HepG2 (cell line): ENCODE measurements around the gene CACNA1F. TPM values are rescaled to one million over a fixed set of nuclear protein-coding genes. Genes with fewer than 3 reads are reported as not detected.

Experiments
- ATAC-seq: fragments of 200-7000 bp; cut with Tn5 transposase; 3 replicates; pipeline ENCODE4 v1.9.1; 2020; ENCODE audit warnings: mild to moderate bottlenecking, moderate library complexity
- BruUV-seq: library from RNA; stranded (reverse); fragments of 400-500 nt; replicated peaks from 2 replicates; lab custom pipeline; 2021; lab: Mats Ljungman, UMichigan
- CTCF ChIA-PET: fragments of 300-600 bp; formaldehyde crosslinking; extraction: SDS; loops from one replicate; lab custom pipeline; 2021; ENCODE audit warnings: low total read pairs, inconsistent platforms, low intra/inter-chr PET ratio; lab: Yijun Ruan, JAX
- POLR2A ChIA-PET: fragments of 350-600 bp; sonication (Branson Sonifier 250); formaldehyde crosslinking; loops from one replicate; lab custom pipeline; 2020; ENCODE audit warnings: antibody characterized with exemption, inconsistent platforms; lab: Yijun Ruan, JAX
- DNase-seq: peaks from one replicate; pipeline ENCODE4 v3.0.0-alpha.2; 2015; ENCODE audit warnings: low spot score
- FAIRE-seq: peaks from 3 replicates; lab custom pipeline; 2011; peaks lifted over from hg19 to GRCh38; lab: Jason Lieb, UNC
- H2AFZ ChIP-seq: one replicate; pipeline ENCODE4 v1.6.1; 2011; ENCODE audit warnings: low read length, inconsistent platforms
- H3K27ac ChIP-seq: fragments of 300-600 bp; 3 replicates; pipeline ENCODE4 v1.8.0; 2011; ENCODE audit warnings: mixed run types, mild to moderate bottlenecking, mixed read lengths, low read length, inconsistent platforms; ENCODE audit not compliant: insufficient read depth; ENCODE audit errors: extremely low read length
- H3K27me3 ChIP-seq, 2 experiments: fragments of 200-600 bp in 1 of 2; 2 replicates in 1 of 2; 3 replicates in 1 of 2; pipeline versions ENCODE4 v1.6.0 to v1.8.0; 2011; ENCODE audit warnings: low read length in 2 of 2, mild to moderate bottlenecking in 2 of 2, moderate library complexity in 2 of 2, inconsistent platforms in 1 of 2; ENCODE audit not compliant: insufficient read depth in 2 of 2, control insufficient read depth in 1 of 2
- H3K36me3 ChIP-seq, 2 experiments: fragments of 200-600 bp in 1 of 2; replicated peaks in 1 of 2; 2 replicates in 1 of 2; 3 replicates in 1 of 2; pipeline versions ENCODE4 v1.5.1 to v1.8.0; 2011; ENCODE audit warnings: low read length in 2 of 2, inconsistent platforms in 1 of 2; ENCODE audit not compliant: insufficient read depth in 2 of 2, control insufficient read depth in 1 of 2
- H3K4me1 ChIP-seq: 2 replicates; pipeline ENCODE4 v1.5.1; 2012; ENCODE audit warnings: low read length, inconsistent platforms; ENCODE audit not compliant: insufficient read depth
- H3K4me2 ChIP-seq: 2 replicates; pipeline ENCODE4 v1.6.0; 2011; ENCODE audit warnings: low read depth, low read length, inconsistent platforms
- H3K4me3 ChIP-seq, 3 experiments: fragments of 200-600 bp in 1 of 3; sonication (generic), shearing (Covaris generic) in 1 of 3; replicated peaks in 1 of 3; 2 replicates each; pipeline ENCODE4 v1.5.1; 2011 to 2016; ENCODE audit warnings: low read length in 3 of 3, inconsistent platforms in 2 of 3, low read depth in 2 of 3, mild to moderate bottlenecking in 2 of 3, control low read depth in 1 of 3, mixed read lengths in 1 of 3; ENCODE audit not compliant: insufficient read depth in 1 of 3
- H3K79me2 ChIP-seq: one replicate; pipeline ENCODE4 v1.6.1; 2011; ENCODE audit warnings: low read length, inconsistent platforms; ENCODE audit not compliant: insufficient read depth
- H3K9ac ChIP-seq: 2 replicates; pipeline ENCODE4 v1.6.0; 2011; ENCODE audit warnings: mild to moderate bottlenecking, low read depth, low read length, inconsistent platforms; ENCODE audit not compliant: insufficient read depth
- H3K9me3 ChIP-seq: 2 replicates; pipeline ENCODE4 v1.5.1; 2012; ENCODE audit warnings: mild to moderate bottlenecking, low read length
- H4K20me1 ChIP-seq: 2 replicates; pipeline ENCODE4 v1.6.0; 2011; ENCODE audit warnings: inconsistent platforms, mild to moderate bottlenecking, low read length, moderate library complexity; ENCODE audit not compliant: insufficient read depth
- CCDC6 ChIP-seq: sonication (generic); formaldehyde crosslinking; IDR thresholded peaks from 2 replicates; pipeline ENCODE4 v1.8.1; 2022; ENCODE audit warnings: mild to moderate bottlenecking, missing genetic modification reagents, moderate library complexity
- MIER3 ChIP-seq: IDR thresholded peaks from 2 replicates; pipeline ENCODE4 v1.6.1; 2016; ENCODE audit warnings: missing compliant biosample characterization, borderline replicate concordance
- PRMT3 ChIP-seq: sonication (generic); formaldehyde crosslinking; IDR thresholded peaks from 2 replicates; pipeline ENCODE4 v1.8.1; 2022; ENCODE audit warnings: low read depth, mild to moderate bottlenecking, moderate library complexity, missing genetic modification reagents, borderline replicate concordance
- RBM22 ChIP-seq: fragments of 200-400 bp; formaldehyde crosslinking; optimal IDR thresholded peaks from 2 replicates; pipeline ENCODE3; 2017; ENCODE audit warnings: mild to moderate bottlenecking, low read length, moderate library complexity
- SSRP1 ChIP-seq: IDR thresholded peaks from 2 replicates; pipeline ENCODE4 v1.6.1; 2016; ENCODE audit warnings: control low read depth
- ZBTB8A ChIP-seq: sonication (generic); formaldehyde crosslinking; IDR thresholded peaks from 2 replicates; pipeline ENCODE4 v1.4.0; 2020; ENCODE audit warnings: mild to moderate bottlenecking, low read depth, missing genetic modification reagents, borderline replicate concordance
- ZNF326 ChIP-seq: sonication (generic); formaldehyde crosslinking; IDR thresholded peaks from 2 replicates; pipeline ENCODE4 v1.4.0; 2020; ENCODE audit warnings: missing genetic modification reagents, borderline replicate concordance
- ZNF367 ChIP-seq: sonication (generic); formaldehyde crosslinking; IDR thresholded peaks from 2 replicates; pipeline ENCODE4 v1.4.0; 2020; ENCODE audit warnings: missing genetic modification reagents, borderline replicate concordance
- ZNF432 ChIP-seq: sonication (generic); formaldehyde crosslinking; IDR thresholded peaks from 2 replicates; pipeline ENCODE4 v1.5.0; 2020; ENCODE audit warnings: missing genetic modification reagents, mild to moderate bottlenecking, borderline replicate concordance
- ZNF468 ChIP-seq: sonication (generic); formaldehyde crosslinking; IDR thresholded peaks from 2 replicates; pipeline ENCODE4 v1.8.0; 2022; ENCODE audit warnings: mild to moderate bottlenecking, moderate library complexity, missing genetic modification reagents
- ZSCAN31 ChIP-seq: sonication (generic); formaldehyde crosslinking; IDR thresholded peaks from 2 replicates; pipeline ENCODE4 v1.5.0; 2020; ENCODE audit warnings: low read depth, mild to moderate bottlenecking, missing genetic modification reagents
- WGBS: methylation state at CpG from one replicate; pipeline ENCODE4 v1.1.6; 2017; ENCODE audit warnings: low lambda C conversion rate; 5-methylcytosine and 5-hydroxymethylcytosine counted together
- in situ Hi-C: cut with HindIII; loops from 2 replicates; pipeline ENCODE4 v1.10.0; 2017; ENCODE audit warnings: low pct_unique_long_range_greater_than_20kb; ENCODE audit not compliant: extremely low pct_ligation_motif_present
- intact Hi-C: fragments of 100-400 bp; cut with micrococcal nuclease; formaldehyde crosslinking; loops from one replicate; pipeline ENCODE4 v1.10.0; 2022; ENCODE audit not compliant: unreplicated experiment
- polyA plus RNA-seq, 8 experiments: library from polyadenylated mRNA; depleted of rRNA in 3 of 8; stranded (reverse) in 7 of 8; unstranded in 1 of 8; fragments of >200 nt; fragmentation: Illumina TruSeq in 4 of 8; extraction: Trizol in 4 of 8; gene quantifications; 2 replicates each; pipeline versions ENCODE4 v1.2.1 to v1.2.3, GENCODE V29; 2011 to 2016; ENCODE audit warnings: low read depth in 4 of 8, missing spikeins in 1 of 8, mixed read lengths in 1 of 8; ENCODE audit not compliant: insufficient read depth in 1 of 8
- total RNA-seq, 5 experiments: library from RNA; depleted of rRNA; stranded (reverse); fragments of >200 nt; fragmentation: Illumina TruSeq; extraction: Trizol; gene quantifications; 2 replicates each; pipeline ENCODE4 v1.2.3, GENCODE V29; 2016; ENCODE audit warnings: low read depth in 1 of 5

Gene CACNA1F
- total and polyA plus RNA-seq, 2 of the 13 experiments (the other 11 are each of a cell fraction or from before 2014, with no cell fraction given), result 0.03 TPM; not detected in 1

DNA sequence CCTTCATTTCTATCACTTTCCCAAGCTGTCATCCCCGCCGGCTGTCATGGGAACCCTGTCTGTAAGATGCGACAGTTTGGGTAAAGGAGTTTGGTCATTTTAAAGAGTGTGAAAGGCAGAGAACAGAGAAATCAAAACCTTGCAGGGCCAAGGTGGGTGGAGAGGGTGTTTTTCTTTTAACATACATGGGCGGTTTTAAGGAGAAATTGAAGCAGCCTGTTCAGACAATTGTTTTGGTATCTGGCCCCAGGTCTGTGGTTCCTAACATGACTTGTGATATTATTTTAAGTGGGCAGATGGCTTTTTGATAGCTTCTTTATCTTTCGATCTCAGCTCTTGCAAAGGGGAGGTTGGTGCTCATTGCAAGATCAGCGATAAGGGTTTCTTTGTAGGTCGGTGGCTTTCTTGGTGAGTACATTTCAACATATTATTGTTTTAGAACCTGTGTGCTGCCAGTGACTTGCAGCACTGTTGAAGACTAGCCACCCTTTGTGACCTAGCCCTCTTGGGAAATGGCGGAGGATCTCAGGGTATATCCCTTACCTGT lies 40.1 kb upstream of the CACNA1F start:
- H3K27me3 ChIP-seq, result no peaks in the 10 kb centered on the region; a peak in 1 of 5 replicates
- BruUV-seq, result no TSS peak
- H2AFZ ChIP-seq, result no peak overlapping the region
- CTCF ChIA-PET, result no interaction called here
- intact Hi-C loops (no loop called here), in situ Hi-C loops (no loop called here)
- DNase-seq (no peak), ATAC-seq (no peak), FAIRE-seq (no peak)
- POLR2A ChIA-PET, result interaction anchor here (0.6 to 1.2 kb wide), 2 partner anchors 50 to 82 kb away, joined by 3 read pairs; no protein-coding TSS in a partner anchor
- peaks cover 38% of the 10 kb centered on the region for H3K4me1 ChIP-seq
- H3K36me3 ChIP-seq, result no peaks in the 10 kb centered on the region
- no peak overlapping the region for H3K27ac ChIP-seq
- WGBS, result 95% methylated on average over 7 of the region's 8 CpGs
- no peaks in the 10 kb centered on the region for H3K9me3 ChIP-seq
- H3K4me3 ChIP-seq, result no peak overlapping the region
- TF ChIP-seq ZNF326, result no peak
- TF ChIP-seq SSRP1 (CRISPR knock-in tag), result no peak
- no peak for TF ChIP-seq ZNF432
- TF ChIP-seq ZSCAN31 (CRISPR knock-in tag), result no peak
- no peak for TF ChIP-seq CCDC6 (CRISPR knock-in tag)
- no peak for TF ChIP-seq ZNF367 (CRISPR knock-in tag)
- TF ChIP-seq MIER3 (CRISPR knock-in tag), result no peak
- TF ChIP-seq ZNF468 (CRISPR knock-in tag), result no peak
- peaks cover 12% of the 10 kb centered on the region for H3K79me2 ChIP-seq
- H3K4me2 ChIP-seq, result no peak overlapping the region
- H4K20me1 ChIP-seq, result no peaks in the 10 kb centered on the region
- no peak overlapping the region for H3K9ac ChIP-seq

DNA sequence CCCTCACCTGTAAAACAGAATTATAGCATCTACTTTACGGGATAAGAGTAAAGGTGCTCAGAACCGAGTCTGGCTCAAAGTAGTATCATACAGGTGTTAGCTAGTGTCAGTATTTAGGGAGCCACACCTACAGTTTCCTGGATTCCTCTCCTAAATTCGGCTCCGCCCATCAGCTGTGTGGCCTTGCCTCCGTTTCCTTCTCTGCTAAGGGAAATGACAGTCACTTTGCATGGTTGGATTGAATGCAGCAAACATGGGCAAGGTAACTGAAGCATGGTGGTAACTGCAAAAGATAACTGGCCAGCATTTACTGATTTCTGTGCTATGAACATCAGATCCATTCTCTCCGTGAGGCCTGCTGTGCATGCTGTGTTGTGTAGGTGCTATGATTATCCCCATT lies 39.3 kb upstream of the CACNA1F start:
- no peak overlapping the region for H3K9ac ChIP-seq
- 100% methylated on average over 2 of the region's 6 CpGs for WGBS
- no peaks in the 10 kb centered on the region for H3K9me3 ChIP-seq
- peak; percentile 51 for TF ChIP-seq RBM22
- TF ChIP-seq PRMT3 (CRISPR knock-in tag), result no peak
- TF ChIP-seq ZBTB8A (CRISPR knock-in tag), result no peak
- in situ Hi-C loops (no loop called here), intact Hi-C loops (no loop called here)
- peaks cover 12% of the 10 kb centered on the region for H3K79me2 ChIP-seq
- H3K4me2 ChIP-seq, result 0 out of 2 replicates have a peak overlapping the region, but pooled peaks have one; percentile 18
- DNase-seq (no peak), ATAC-seq (no peak), FAIRE-seq (no peak)
- no peaks in the 10 kb centered on the region for H4K20me1 ChIP-seq
- H3K27ac ChIP-seq, result no peak overlapping the region
- no peak overlapping the region for H2AFZ ChIP-seq
- H3K4me3 ChIP-seq, result no peak overlapping the region
- CTCF ChIA-PET, result no interaction called here
- POLR2A ChIA-PET, result interaction anchor here (0.6 to 1.2 kb wide), 2 partner anchors 49 to 82 kb away, joined by 3 read pairs; no protein-coding TSS in a partner anchor
- no TSS peak for BruUV-seq
- no peaks in the 10 kb centered on the region for H3K36me3 ChIP-seq
- peaks cover 34% of the 10 kb centered on the region for H3K4me1 ChIP-seq
- H3K27me3 ChIP-seq, result no peaks in the 10 kb centered on the region; a peak in 1 of 5 replicates
